Glomerular endothelial cell (primary cell): ENCODE data around the gene IPO8. TPM values are rescaled to one million over a fixed set of nuclear protein-coding genes. Genes with fewer than 3 reads are reported as not detected.
"Not testable (repeated sequence)": the region's sequence is repeated elsewhere in the genome, so short reads cannot be mapped to it uniquely, and the experiment has no call there.

ENCODE experiments used
- DNase-seq: peaks from one replicate; pipeline ENCODE4 v3.0.0-alpha.2; 2011; ENCODE audit warnings: low read depth, low spot score; ENCODE audit errors: extremely low read depth
- total RNA-seq: library from RNA; depleted of rRNA; stranded (reverse); fragments of >200 nt; gene quantifications from 2 replicates; pipeline ENCODE4 v1.2.3, GENCODE V29; 2015

Gene IPO8
- total RNA-seq, 1 donor from 2014 or later: 32.3 TPM

- DNase-seq: no peak
These were observed 4.4 kb downstream of the IPO8 start for GRCh38 chr12:30691122-30691879.

GRCh38 chr12:30687265-30687986 is 8.2 kb downstream of the IPO8 start:
- no peak for DNase-seq

DNA sequence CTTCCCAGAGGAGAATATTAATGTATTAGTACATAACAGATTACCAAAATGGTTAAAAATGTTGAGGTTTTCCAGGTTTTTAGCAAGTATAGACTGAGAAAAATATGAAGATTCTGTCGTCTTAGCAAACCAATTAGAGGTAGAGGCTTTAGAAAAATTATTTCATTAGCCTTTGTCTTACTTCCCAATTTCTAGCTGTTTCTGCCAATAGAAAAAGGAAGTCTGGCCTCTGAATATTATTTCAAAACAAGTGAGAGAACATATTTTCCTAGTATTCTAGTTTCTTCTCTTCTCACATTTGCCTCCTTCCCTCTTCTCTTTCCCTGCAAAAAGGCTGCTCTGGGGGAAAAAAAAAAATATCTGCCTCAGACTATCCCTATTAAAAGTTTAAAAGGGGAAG is 16.4 kb downstream of the IPO8 start:
- DNase-seq: no peak

GRCh38 chr12:30678221-30678620 is 17.4 kb downstream of the IPO8 start:
- no peak for DNase-seq

DNA sequence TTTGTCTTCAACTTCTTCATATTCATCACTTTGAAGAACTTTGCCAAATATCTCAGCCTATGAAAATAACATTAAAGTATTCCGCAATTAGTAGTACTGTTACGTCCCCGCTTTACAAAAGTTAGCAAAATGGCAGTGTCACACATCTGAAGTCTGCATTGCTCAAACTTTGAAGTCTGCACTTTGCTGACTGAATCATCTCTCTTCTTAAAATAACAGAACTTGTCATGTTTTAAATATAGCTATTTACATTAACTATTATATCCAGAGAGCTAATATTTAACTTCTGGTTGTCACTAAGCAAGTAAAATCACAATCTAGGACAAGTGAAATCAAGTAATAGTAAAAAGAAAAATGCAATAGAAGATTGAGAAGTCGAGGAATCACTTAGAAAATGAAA is 34.5 kb downstream of the IPO8 start:
- DNase-seq: no peak

GRCh38 chr12:30652034-30652696 is 43.5 kb downstream of the IPO8 start:
- DNase-seq: no peak

- DNase-seq: no peak
These were observed 48.8 kb downstream of the IPO8 start for GRCh38 chr12:30646821-30647220.

GRCh38 chr12:30643366-30643765 is 52.3 kb downstream of the IPO8 start:
- DNase-seq: no peak

GRCh38 chr12:30640392-30640791 is 55.3 kb downstream of the IPO8 start:
- DNase-seq: no peak

DNA sequence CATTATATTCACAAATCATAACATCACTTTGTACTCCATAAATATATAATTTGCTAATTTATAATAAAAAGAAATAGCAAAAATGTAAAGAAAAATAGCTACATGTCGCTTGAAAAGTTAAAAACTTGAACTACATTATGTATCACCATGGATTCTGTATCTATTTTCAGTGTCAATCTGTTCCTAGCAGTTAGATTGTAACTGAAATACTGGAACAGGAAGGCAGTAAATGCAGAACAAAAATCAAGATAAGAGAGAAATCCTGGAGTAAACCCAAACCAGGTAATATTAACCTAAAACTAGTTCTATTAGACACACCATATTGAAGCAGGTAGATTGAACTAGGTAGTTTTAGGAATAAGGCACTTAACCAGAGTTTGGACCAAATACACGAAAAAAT is 60.3 kb downstream of the IPO8 start:
- no peak for DNase-seq

DNA sequence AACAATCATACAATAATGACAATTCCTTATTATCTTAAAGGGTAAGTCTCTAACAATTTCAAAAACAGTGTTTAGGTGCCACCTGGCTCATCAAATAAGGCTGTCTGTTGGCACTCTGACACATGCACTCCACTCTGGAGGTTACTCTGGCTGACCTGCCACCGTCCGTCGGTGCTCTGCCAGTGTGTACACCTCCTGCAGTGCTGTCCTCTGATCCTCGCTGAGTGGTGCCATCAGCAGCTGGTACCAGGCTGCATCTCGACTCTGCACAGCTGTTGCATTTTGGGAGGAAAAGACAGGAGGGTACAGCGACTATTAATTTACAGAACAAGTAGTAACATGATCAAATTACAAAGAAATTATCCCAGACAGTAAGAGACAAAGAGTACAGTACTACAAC is 63.9 kb downstream of the IPO8 start:
- DNase-seq: no peak

- no peak for DNase-seq
These were observed 64.7 kb downstream of the IPO8 start for GRCh38 chr12:30630979-30631285.

GRCh38 chr12:30630076-30630978 is 65.3 kb downstream of the IPO8 start:
- no peak for DNase-seq

GRCh38 chr12:30626847-30627246 is 68.8 kb downstream of the IPO8 start:
- DNase-seq: no peak

DNA sequence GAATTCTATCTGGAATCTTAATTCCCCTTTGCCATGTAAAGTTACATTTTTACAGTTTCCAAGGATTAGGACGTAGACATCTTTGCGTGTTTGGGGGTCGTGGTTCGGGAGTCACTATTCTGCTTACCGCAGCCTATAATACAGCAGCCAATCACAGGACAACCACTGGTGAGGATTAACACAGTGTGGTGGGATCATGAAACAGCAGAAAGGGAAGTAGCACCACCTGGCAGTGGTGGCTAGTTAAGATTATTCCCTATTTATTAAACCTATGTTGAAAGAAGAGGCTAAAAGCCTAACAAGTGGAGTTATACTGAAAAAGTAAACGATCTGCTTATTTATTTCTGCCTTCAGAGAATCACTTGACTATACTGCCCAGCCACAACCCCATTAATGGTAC is 71.7 kb downstream of the IPO8 start:
- no peak for DNase-seq

DNA sequence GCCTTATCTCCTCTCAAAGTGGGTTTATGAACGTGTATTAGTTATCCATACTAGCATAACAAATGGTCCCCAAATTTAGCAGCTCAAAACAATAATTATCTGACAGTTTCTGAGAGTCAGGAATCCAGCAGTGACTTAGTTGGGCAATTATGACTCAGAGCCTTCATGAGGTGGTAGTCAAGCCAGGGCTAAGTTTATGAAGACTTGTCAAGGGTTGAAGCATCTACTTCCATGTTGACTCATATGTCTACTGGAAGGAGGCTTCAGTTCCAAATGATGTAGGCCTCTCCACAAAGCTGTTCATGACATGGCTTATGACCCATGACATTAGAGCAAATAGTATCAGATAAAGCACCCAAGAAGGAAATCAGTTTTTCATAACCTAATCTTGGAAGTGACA is 73.2 kb downstream of the IPO8 start:
- DNase-seq: no peak

- DNase-seq: not testable (repeated sequence)
These were observed 73.9 kb downstream of the IPO8 start for GRCh38 chr12:30621663-30622241.

DNA sequence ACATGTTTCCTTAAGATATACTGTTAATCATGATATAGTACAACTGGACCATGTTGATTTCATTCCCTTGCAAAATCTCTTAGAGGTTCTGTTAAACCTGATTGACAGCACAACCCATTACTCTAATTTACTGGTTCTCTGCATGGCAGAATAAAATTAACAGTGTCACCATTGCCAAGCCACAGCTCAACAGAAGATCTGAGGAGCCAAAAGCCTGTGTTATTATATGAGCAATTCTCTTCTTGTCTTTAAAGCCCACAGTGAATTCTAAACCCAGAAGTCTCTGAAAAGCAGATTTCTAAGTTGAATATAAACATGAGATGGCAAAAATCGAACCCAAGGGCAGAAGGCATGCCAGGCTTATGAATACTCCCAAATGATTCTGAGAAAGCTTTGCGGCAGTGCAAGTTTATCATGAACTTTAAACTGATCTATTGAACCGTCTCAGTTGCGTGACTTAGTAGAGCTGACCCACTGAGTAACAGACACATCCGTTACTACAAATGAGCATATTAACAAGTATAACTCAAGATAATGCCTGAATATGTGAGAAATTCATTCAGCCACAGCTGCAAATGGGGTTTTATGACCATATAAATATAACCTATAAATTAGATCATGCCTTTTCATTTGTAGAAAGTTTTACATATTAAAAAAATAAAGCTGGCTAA is 78.2 kb downstream of the IPO8 start:
- no peak for DNase-seq

DNA sequence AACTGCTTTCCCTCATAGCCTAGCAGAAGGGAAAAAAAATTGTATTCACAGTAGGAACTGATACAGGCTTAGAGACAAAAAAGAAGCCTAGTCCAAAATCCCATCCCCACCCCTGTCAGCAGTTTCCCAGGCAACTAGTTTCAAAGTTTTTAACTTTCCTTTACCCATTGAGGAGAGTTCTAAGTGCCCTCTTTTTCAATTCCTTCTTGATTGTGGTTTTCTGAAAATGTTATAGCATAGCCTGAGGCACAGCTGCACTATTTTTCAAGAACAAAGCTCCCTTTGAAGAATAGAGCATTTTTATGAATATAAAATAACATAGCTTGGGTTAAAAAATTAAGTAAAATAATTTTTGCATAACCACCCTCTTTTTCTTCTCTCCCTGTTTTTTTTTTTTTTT is 81.6 kb downstream of the IPO8 start:
- no peak for DNase-seq
